HG02885 (cell line): ENCODE measurements around the gene SPG11.
"Not testable (repeated sequence)": the region's sequence is repeated elsewhere in the genome, so short reads cannot be mapped to it uniquely, and the experiment has no call there.

Experiments
- ATAC-seq: cut with Tn5 transposase; IDR thresholded peaks from one replicate; pipeline ENCODE4 v1.9.1; 2021; ENCODE audit warnings: mild to moderate bottlenecking; ENCODE audit not compliant: unreplicated experiment, poor library complexity

The SPG11 gene

GRCh38 chr15:44570361-44570760, 93.1 kb downstream of the SPG11 start:
- no peak for ATAC-seq

- no peak for ATAC-seq
Observed at GRCh38 chr15:44569316-44569715, 94.1 kb downstream of the SPG11 start.

- no peak for ATAC-seq
Observed at GRCh38 chr15:44568338-44568737, 95.1 kb downstream of the SPG11 start.

- ATAC-seq = no peak
Observed at GRCh38 chr15:44566155-44566540, 97.3 kb downstream of the SPG11 start.

- no peak for ATAC-seq
Observed at GRCh38 chr15:44565387-44566154, 97.9 kb downstream of the SPG11 start.

- not testable (repeated sequence) for ATAC-seq
Observed at GRCh38 chr15:44560926-44561325, 102.5 kb downstream of the SPG11 start.

GRCh38 chr15:44554934-44555723, 108.3 kb downstream of the SPG11 start:
- no peak for ATAC-seq

- no peak for ATAC-seq
Observed at GRCh38 chr15:44550734-44551133, 112.7 kb downstream of the SPG11 start.

- no peak for ATAC-seq
Observed at GRCh38 chr15:44550256-44550655, 113.2 kb downstream of the SPG11 start.

- not testable (repeated sequence) for ATAC-seq
Observed at GRCh38 chr15:44549152-44549551, 114.3 kb downstream of the SPG11 start.

GRCh38 chr15:44545913-44546802, 117.3 kb downstream of the SPG11 start:
- peak; percentile 55 for ATAC-seq

- not testable (repeated sequence) for ATAC-seq
Observed at GRCh38 chr15:44544745-44545144, 118.7 kb downstream of the SPG11 start.

- ATAC-seq = no peak
Observed at GRCh38 chr15:44542596-44542995, 120.9 kb downstream of the SPG11 start.

- ATAC-seq = no peak
Observed at GRCh38 chr15:44541282-44541958, 122.0 kb downstream of the SPG11 start.

- no peak for ATAC-seq
Observed at GRCh38 chr15:44537735-44538240, 125.7 kb downstream of the SPG11 start.

GRCh38 chr15:44536962-44537734, 126.3 kb downstream of the SPG11 start, which contains the start of gene EIF3J:
Gene EIF3J (plus strand): TSS chr15:44537147. CDS start chr15:44537195, 48 bp downstream.
- ATAC-seq = peak; percentile 86

GRCh38 chr15:44536302-44536961, 127.0 kb downstream of the SPG11 start:
- peak; percentile 66 for ATAC-seq

- no peak for ATAC-seq
Observed at GRCh38 chr15:44535523-44536301, 127.8 kb downstream of the SPG11 start.
